Thymus (tissue), 11 donors: ENCODE data around the gene BLACAT1. TPM values are rescaled to one million over a fixed set of nuclear protein-coding genes. Genes with fewer than 3 reads are reported as not detected.
"Not testable (repeated sequence)": the region's sequence is repeated elsewhere in the genome, so short reads cannot be mapped to it uniquely, and the experiment has no call there.

Source experiments
- DNase-seq, 9 donors: peaks; one replicate each; pipeline ENCODE4 v3.0.0-alpha.2; 2013; ENCODE audit warnings: low spot score in 9 of 9, low read depth in 6 of 9, missing footprints in 1 of 9
- H3K27ac ChIP-seq, 2 donors: one replicate each; pipeline ENCODE4 v1.5.1; 2013; ENCODE audit warnings: control low read depth in 1 of 2, low read depth in 1 of 2, low read length in 1 of 2, mild to moderate bottlenecking in 1 of 2, moderate library complexity in 1 of 2
- H3K27me3 ChIP-seq, 2 donors: one replicate each; pipeline ENCODE4 v1.5.1; 2013; ENCODE audit warnings: low read length in 1 of 2; ENCODE audit not compliant: control insufficient read depth in 2 of 2, insufficient read depth in 1 of 2
- H3K36me3 ChIP-seq, 2 donors: one replicate each; pipeline ENCODE4 v1.5.1; 2013; ENCODE audit warnings: low read length in 1 of 2, mild to moderate bottlenecking in 1 of 2, moderate library complexity in 1 of 2; ENCODE audit not compliant: control insufficient read depth in 2 of 2, insufficient read depth in 2 of 2
- H3K4me1 ChIP-seq, 2 donors: one replicate each; pipeline ENCODE4 v1.5.1; 2013; ENCODE audit warnings: low read length in 2 of 2; ENCODE audit not compliant: control insufficient read depth in 2 of 2, insufficient read depth in 2 of 2
- H3K4me3 ChIP-seq, 2 donors: one replicate each; pipeline ENCODE4 v1.5.1; 2013; ENCODE audit warnings: low read length in 2 of 2, control low read depth in 1 of 2, mild to moderate bottlenecking in 1 of 2
- H3K9me3 ChIP-seq, 2 donors: one replicate each; pipeline ENCODE4 v1.5.1; 2013; ENCODE audit warnings: low read length in 1 of 2, mild to moderate bottlenecking in 1 of 2; ENCODE audit not compliant: control insufficient read depth in 2 of 2, insufficient read depth in 1 of 2
- WGBS: extraction: QIAGEN DNeasy Blood & Tissue Kit; methylation state at CpG from one replicate; pipeline ENCODE4 v1.1.7; 2013; 5-methylcytosine and 5-hydroxymethylcytosine counted together
- polyA plus RNA-seq: library from polyadenylated mRNA; stranded (reverse); fragments of 200-250 nt; gene quantifications from one replicate; pipeline ENCODE4 v1.2.3, GENCODE V29; 2013
- total RNA-seq: library from RNA; stranded (reverse); fragments of 120-200 nt; gene quantifications from one replicate; pipeline ENCODE4 v1.2.4, GENCODE V29; 2013
- donor health status: healthy.

Gene BLACAT1
- total and polyA plus RNA-seq, 2 donors: 0.05 to 0.14 TPM

DNA sequence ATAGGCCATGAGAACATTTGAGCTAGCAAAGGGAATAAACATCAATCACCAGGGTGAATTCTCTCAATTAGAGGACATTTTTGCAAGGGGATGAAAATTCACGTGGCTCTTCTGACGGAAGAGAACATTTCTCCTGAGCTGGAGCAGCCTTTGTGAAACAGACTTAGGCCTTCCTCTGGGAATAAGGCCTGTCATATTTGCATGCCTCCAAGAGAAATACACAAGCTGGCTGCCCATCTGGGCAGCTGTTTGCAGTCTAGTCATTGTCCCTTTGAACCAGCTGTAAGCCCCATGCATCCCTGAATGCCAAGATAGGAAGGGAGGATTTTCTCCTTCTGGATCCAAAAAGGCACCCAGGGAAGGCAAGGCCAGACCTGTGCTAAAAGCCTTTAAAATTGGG lies 39.5 kb downstream of the BLACAT1 start:
- H3K4me1 ChIP-seq: no peaks in the 10 kb centered on the region
- DNase-seq: no peak
- H3K9me3 ChIP-seq: no peaks in the 10 kb centered on the region
- no peaks in the 10 kb centered on the region for H3K36me3 ChIP-seq
- 98% methylated on average over 2 of the region's 2 CpGs for WGBS
- H3K27ac ChIP-seq: no peak overlapping the region
- peaks cover 0 to 12% of the 10 kb centered on the region in 2 donors for H3K27me3 ChIP-seq
- no peak overlapping the region for H3K4me3 ChIP-seq

- Histone ChIP-seq H3K4me1 (no peaks in the 10 kb centered on the region), H3K27ac (no peak overlapping the region), H3K4me3 (no peak overlapping the region), H3K36me3 (no peaks in the 10 kb centered on the region), H3K27me3 (no peaks in the 10 kb centered on the region), H3K9me3 (no peaks in the 10 kb centered on the region)
- no peak for DNase-seq
- 91% methylated on average over 5 of the region's 5 CpGs for WGBS
Measured at GRCh38 chr1:205410581-205411298, 45.1 kb downstream of the BLACAT1 start.

DNA sequence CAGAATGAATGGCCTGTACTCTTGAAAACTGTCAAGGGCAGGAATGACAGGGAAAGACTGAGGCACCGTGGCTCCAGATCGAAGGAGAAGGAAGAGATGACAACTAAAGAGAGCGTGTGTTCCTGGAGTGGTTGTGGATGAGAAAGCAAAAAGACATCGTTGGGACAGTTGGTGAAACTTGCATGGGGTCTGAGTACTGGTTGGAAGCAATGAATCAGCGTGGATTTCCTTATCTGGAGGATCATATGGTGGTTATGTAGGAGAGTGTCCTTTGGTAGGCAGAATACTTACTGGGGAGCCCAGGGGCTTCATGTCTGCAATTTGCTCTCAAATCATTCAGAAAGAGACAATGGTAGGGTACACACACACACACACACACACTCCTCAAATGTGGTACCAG lies 47.9 kb downstream of the BLACAT1 start:
- Histone ChIP-seq H3K9me3 (no peaks in the 10 kb centered on the region), H3K27ac (no peak overlapping the region), H3K4me3 (no peak overlapping the region), H3K27me3 (no peaks in the 10 kb centered on the region), H3K36me3 (no peaks in the 10 kb centered on the region), H3K4me1 (no peaks in the 10 kb centered on the region)
- no peak for DNase-seq
- 75% methylated on average over 5 of the region's 5 CpGs for WGBS

GRCh38 chr1:205406252-205406651 lies 49.6 kb downstream of the BLACAT1 start:
- 71% methylated on average over 7 of the region's 12 CpGs for WGBS
- not testable (repeated sequence) for H3K9me3 ChIP-seq, H3K36me3 ChIP-seq, H3K27me3 ChIP-seq, DNase-seq, H3K27ac ChIP-seq, H3K4me3 ChIP-seq, H3K4me1 ChIP-seq

Other genes with a start within 250 kb of the BLACAT1 start
- 5.4 TPM for gene DSTYK, start 244.3 kb downstream of the BLACAT1 start, total RNA-seq
- 6.3 TPM for gene DSTYK, start 244.3 kb downstream of the BLACAT1 start, polyA plus RNA-seq
- 5.1 TPM for gene TMCC2, start 228.1 kb downstream of the BLACAT1 start, total RNA-seq
- gene TMCC2, start 228.1 kb downstream of the BLACAT1 start, polyA plus RNA-seq: 3.7 TPM
- gene NUAK2, start 134.3 kb downstream of the BLACAT1 start, total RNA-seq: 2.1 TPM
- 4.0 TPM for gene NUAK2, start 134.3 kb downstream of the BLACAT1 start, polyA plus RNA-seq
- 0.19 TPM for gene KLHDC8A, start 99.1 kb downstream of the BLACAT1 start, total RNA-seq
- gene KLHDC8A, start 99.1 kb downstream of the BLACAT1 start, polyA plus RNA-seq: 0.50 TPM
- gene LEMD1, start 34.0 kb downstream of the BLACAT1 start, total RNA-seq: 0.24 TPM
- gene LEMD1, start 34.0 kb downstream of the BLACAT1 start, polyA plus RNA-seq: 0.66 TPM
- 1.8 TPM for gene CDK18, start 48.6 kb upstream of the BLACAT1 start, total RNA-seq
- gene CDK18, start 48.6 kb upstream of the BLACAT1 start, polyA plus RNA-seq: 5.4 TPM
- 20.2 TPM for gene ELK4, start 176.0 kb upstream of the BLACAT1 start, total RNA-seq
- gene ELK4, start 176.0 kb upstream of the BLACAT1 start, polyA plus RNA-seq: 14.3 TPM
- 0.94 TPM for gene SLC45A3, start 224.5 kb upstream of the BLACAT1 start, total RNA-seq
- gene SLC45A3, start 224.5 kb upstream of the BLACAT1 start, polyA plus RNA-seq: 0.94 TPM